ENCODE data around the gene ARL5B. TPM values are rescaled to one million over a fixed set of nuclear protein-coding genes. Genes with fewer than 3 reads are reported as not detected.

Gene ARL5B
- total RNA-seq, 2 donors from 2014 or later = 7.6 to 7.7 TPM

DNA sequence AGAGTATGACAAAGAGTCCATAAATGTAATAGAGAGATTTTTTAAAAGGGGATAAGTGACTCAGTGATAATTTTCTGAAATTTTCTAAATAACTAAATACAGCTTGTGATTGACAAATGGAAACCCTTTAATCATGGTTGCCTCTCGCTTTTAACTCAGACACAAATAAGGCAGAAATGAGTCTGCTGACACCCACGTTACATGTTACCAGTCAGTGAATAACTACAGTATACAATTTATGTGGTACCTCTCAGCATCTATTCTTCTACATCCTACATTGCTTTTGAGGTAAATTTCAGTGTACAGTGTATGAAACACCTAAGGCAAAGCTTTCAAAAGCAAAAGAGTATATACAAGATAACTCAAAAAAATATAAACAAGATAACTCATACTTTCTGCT, 12.1 kb upstream of the ARL5B start:
- DNase-seq (ENCODE audit: low spot score) (no peak), ATAC-seq (no peak)
- no peak overlapping the region for H3K27ac Mint-ChIP-seq
- no peak overlapping the region for H3K4me3 Mint-ChIP-seq
- no peaks in the 10 kb centered on the region for H3K9me3 Mint-ChIP-seq
- peaks cover 9% of the 10 kb centered on the region for H3K36me3 Mint-ChIP-seq
- H3K27me3 Mint-ChIP-seq = no peaks in the 10 kb centered on the region
- H3K4me1 Mint-ChIP-seq (ENCODE audit: low read depth in 2 of 2) = peaks cover 23 to 30% of the 10 kb centered on the region in 2 donors

DNA sequence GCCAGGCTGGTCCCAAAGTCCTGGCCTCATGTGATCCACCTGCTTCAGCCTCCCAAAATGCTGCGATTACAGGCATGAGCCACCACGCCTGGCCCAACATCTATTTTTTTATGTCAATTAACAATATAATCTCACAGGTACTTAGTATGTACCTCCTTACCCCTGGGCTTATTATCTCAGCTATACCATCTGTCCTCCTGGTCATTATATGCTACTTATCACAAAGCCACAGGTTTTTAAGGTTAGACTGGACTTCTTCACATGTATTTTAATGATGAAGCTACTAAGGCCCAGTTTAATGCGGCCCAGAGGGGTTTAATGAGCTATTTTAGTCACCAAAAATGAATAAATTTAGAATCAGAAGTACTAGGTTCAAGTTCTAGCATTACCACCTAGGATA, 11.3 kb upstream of the ARL5B start:
- DNase-seq (ENCODE audit: low spot score) (no peak), ATAC-seq (no peak)
- no peaks in the 10 kb centered on the region for H3K27me3 Mint-ChIP-seq
- peaks cover 9% of the 10 kb centered on the region for H3K36me3 Mint-ChIP-seq
- H3K4me1 Mint-ChIP-seq (ENCODE audit: low read depth in 2 of 2) = peaks cover 26 to 34% of the 10 kb centered on the region in 2 donors
- no peaks in the 10 kb centered on the region for H3K9me3 Mint-ChIP-seq
- H3K27ac Mint-ChIP-seq = no peak overlapping the region
- H3K4me3 Mint-ChIP-seq = no peak overlapping the region

DNA sequence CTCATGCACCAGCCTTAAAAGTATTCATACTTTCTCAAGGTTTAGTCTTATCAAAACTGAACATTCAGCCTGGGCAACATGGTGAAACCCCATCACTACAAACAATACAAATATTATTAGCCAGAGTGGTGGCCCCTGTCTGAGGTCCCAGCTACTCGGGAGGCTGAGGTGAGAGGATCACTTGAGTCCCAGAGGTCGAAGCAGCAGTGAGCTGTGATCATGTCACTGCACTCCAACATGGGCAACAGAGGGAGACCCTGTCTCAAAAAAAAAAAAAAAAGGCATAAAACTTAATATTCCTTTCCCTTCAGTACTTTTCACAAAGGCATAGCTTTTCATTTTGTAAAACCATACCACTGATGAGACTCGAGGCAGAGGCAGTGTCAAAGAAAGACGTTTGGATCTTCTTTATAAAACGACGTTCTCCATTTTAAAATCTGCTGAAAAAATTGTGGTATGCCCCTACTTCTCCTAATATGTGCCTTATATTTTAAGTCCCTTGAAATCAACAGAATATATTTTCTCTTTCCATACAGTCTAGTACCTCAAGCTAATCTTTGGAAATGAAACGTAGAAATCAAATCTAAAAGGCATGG, 9.8 kb upstream of the ARL5B start:
- Mint-ChIP-seq H3K27me3 (no peaks in the 10 kb centered on the region), H3K4me1 (ENCODE audit: low read depth in 2 of 2) (peaks cover 26 to 29% of the 10 kb centered on the region in 2 donors), H3K27ac (peak overlapping the region; percentile 96 to 99), H3K9me3 (no peaks in the 10 kb centered on the region), H3K4me3 (peak overlapping the region; percentile 98), H3K36me3 (peaks cover 5% of the 10 kb centered on the region)
- ATAC-seq (no peak), DNase-seq (ENCODE audit: low spot score) (no peak)

DNA sequence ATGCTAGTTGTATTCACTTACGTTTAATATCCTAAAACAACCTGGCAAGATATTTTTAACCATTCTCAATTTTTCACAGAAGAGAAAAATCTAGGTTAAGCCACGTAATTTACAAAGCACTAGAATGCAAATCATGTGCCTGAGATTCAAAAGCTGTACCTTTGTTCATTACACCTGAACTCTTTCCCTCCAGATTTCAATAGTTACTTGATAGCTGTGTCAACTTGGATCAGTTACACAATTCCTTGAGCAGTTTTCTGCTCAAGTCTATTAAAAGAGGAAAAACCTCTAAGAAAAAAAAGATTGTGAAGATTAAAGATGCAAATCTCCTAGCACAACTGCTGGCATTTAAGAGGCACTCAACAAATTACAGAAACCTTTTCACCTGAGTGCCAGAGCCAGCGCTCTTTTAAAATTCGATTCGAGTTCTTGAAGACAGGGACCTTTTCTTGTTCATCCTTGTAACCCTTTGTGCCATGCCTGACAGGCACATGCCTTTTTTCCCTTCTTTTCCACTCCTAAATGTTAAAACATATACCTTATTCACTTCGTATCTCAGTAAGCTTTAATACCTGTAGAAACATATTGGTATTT, 8.7 kb upstream of the ARL5B start:
- H3K27me3 Mint-ChIP-seq = no peaks in the 10 kb centered on the region
- H3K4me3 Mint-ChIP-seq = peak overlapping the region; percentile 98
- H3K27ac Mint-ChIP-seq = peak overlapping the region; percentile 96 to 99
- DNase-seq (ENCODE audit: low spot score) (no peak), ATAC-seq (no peak)
- H3K9me3 Mint-ChIP-seq = no peaks in the 10 kb centered on the region
- H3K4me1 Mint-ChIP-seq (ENCODE audit: low read depth in 2 of 2) = peaks cover 26 to 29% of the 10 kb centered on the region in 2 donors
- peaks cover 5% of the 10 kb centered on the region for H3K36me3 Mint-ChIP-seq

DNA sequence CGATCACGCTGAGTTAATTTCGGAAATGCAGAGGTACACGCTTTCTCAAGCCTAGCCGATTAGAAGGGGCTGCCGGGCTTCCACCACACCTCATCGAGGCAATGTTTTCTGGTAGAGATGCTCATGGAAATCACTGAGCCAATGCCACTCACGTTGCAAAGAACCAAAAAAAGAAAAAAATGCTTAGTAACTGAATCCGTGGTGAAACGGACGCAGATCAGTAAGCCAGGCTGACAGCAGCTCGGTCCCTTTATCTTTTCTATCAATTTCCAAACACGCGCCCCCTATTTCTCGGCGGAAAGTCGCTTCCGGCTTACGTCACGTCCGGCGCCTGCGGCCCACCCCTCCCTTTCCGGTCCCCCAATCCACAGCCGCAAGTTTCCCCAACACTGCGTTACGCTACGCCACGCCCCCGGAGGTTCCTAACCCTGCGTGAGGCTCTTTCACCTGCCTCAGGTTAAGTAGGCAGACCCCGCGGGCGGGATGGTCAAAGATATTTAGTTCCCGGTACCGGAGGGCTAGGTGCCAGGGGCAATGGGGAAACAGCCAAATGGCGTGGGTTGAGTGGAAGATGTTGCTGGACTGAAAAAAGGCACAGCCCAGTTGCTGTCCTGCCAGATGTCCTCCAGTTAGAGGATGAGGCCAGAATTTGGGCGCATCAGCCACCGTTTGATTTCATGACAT, 7.8 kb upstream of the ARL5B start, which contains the start of gene NSUN6:
Gene NSUN6, minus strand, starts transcription at position 264 of the 684 bp plus-strand sequence. CDS start 384 bp downstream, outside the sequence.
- Mint-ChIP-seq H3K36me3 (peaks cover 5% of the 10 kb centered on the region), H3K27ac (peak within 1 kb of the TSS; percentile 96 to 99), H3K4me1 (ENCODE audit: low read depth in 2 of 2) (peaks cover 26 to 29% of the 10 kb centered on the region in 2 donors), H3K27me3 (no peaks in the 10 kb centered on the region), H3K4me3 (peak within 1 kb of the TSS; percentile 98), H3K9me3 (no peaks in the 10 kb centered on the region)
- ATAC-seq = peak; percentile 98 to 99
- DNase-seq (ENCODE audit: low spot score) = peak; percentile 94

DNA sequence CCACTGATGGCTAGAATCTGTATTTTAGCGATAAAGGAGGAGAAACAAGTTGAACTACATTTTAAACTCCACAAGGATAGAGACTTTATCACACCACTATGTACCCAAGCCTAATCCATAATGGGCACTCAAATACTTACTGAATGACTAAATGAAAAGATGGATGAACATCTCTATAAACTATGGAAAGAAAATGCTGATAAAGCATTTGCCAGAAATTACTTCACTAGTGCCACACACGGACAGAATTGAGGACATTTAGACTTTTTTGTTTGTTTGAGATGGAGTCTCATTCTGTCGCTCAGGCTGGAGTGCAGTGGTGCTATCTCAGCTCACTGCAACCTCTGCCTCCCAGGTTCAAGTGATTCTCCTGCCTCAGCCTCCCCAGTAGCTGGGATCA, 6.1 kb upstream of the ARL5B start:
- no peaks in the 10 kb centered on the region for H3K27me3 Mint-ChIP-seq
- no peak for ATAC-seq
- peaks cover 28 to 29% of the 10 kb centered on the region in 2 donors for H3K4me1 Mint-ChIP-seq (ENCODE audit: low read depth in 2 of 2)
- DNase-seq (ENCODE audit: low spot score) = no peak
- no peaks in the 10 kb centered on the region for H3K9me3 Mint-ChIP-seq
- peaks cover 5% of the 10 kb centered on the region for H3K36me3 Mint-ChIP-seq
- H3K4me3 Mint-ChIP-seq = no peak overlapping the region
- peak overlapping the region; percentile 96 to 99 for H3K27ac Mint-ChIP-seq

DNA sequence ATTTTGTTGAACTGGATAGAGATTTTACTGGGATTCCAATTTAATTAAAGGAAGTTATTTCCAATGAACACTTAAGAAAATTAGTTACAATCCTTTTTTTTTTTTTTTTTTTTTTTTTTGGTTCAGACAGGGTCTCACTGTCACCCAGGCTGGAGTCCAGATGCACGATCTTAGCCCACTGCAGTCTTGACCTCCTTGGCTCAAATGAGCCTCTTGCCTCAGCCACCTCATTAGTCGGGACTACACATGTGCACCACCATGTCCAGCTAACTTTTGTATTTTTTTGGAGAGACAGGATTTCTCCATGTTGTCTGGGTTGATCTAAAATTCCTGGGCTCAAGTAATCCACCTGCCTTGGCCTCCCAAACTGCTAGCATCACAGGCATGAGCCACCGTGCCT, 2.5 kb upstream of the ARL5B start:
- Mint-ChIP-seq H3K4me1 (ENCODE audit: low read depth in 2 of 2) (peaks cover 33 to 35% of the 10 kb centered on the region in 2 donors), H3K27ac (no peak overlapping the region), H3K36me3 (peaks cover 5% of the 10 kb centered on the region), H3K27me3 (no peaks in the 10 kb centered on the region), H3K9me3 (no peaks in the 10 kb centered on the region), H3K4me3 (no peak overlapping the region)
- DNase-seq (ENCODE audit: low spot score) = no peak
- no peak for ATAC-seq

DNA sequence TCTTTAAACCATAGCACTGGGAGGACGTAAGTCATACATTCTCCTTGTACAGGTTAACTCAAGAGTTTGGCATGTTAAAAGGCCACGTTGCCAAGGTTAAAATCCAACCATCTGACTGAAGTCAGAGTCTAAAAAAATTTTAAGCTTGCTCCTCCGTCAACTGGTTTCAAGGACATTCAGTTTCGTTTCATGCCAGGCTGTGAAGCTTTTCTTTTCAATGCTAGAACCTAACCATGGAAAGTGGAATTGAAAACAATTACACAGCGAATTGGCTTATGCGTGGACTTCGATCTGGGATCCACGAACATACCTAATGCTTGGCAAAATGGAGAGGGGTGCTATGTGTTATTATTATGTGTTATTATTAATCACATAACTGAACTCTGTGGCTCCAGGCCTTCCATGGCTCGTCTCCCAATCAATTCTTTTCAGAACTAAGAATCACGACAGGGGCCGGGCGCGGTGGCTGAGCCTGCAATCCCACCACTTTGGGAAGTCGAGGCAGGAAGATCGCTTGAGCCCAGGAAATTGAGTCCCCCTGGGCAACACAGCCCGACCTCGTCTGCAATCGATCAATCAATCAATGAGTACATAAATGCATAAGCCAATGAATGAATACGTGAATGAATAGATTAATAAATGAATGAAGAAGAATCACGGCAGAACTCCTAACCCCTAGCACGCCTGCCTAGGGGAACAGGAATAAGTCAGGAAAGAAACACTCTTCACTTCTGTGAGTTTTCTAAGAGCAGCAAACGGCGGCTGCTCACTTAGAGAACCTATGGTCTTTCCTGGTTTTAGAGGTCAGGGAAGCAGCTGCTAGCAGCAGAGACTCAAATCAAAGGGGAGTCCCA, 733 bp upstream of the ARL5B start:
- Mint-ChIP-seq H3K9me3 (no peaks in the 10 kb centered on the region), H3K4me1 (ENCODE audit: low read depth in 2 of 2) (peaks cover 32% of the 10 kb centered on the region in 2 donors), H3K36me3 (peaks cover 5% of the 10 kb centered on the region), H3K27ac (peak overlapping the region; percentile 97 to 99), H3K27me3 (no peaks in the 10 kb centered on the region), H3K4me3 (peak overlapping the region; percentile 100)
- ATAC-seq (no peak), DNase-seq (ENCODE audit: low spot score) (no peak)

DNA sequence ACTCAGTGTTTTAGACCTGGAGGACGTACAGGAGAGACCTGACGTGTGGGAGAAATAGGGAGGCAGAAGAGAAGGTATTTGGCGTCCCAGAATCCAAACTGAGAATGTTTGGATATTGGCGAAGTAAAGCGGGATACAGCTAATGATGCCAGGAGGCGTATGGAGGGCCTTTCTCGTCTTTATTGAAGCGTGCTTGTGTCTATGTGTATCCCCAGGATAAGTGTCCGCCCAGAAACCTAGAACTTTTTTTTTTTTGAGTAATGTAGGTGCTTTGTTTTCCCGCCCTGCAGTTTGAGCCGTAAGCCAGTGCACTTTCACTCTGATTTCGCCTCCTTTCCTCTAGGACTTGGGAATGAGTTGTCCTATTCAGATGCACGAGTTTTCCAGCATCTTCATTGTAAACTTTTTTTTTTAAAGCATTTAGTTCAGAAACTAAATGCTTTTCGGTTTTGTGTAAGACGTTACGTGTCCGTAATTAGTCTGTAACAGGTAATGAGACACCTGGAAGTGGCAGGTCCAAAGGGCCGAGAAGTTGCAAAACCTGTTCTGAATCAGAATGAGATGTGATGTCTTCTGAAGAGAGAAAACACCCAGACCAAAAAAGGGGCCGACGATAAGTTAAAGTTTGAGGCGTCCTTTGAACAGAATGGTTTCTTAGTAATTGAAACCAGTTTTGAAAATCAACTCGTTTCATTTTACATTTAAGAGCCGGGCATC, 746 bp downstream of the ARL5B start:
- no peak for DNase-seq (ENCODE audit: low spot score)
- Mint-ChIP-seq H3K4me3 (peak overlapping the region; percentile 100), H3K36me3 (peaks cover 5% of the 10 kb centered on the region), H3K27ac (peak overlapping the region; percentile 97 to 99), H3K27me3 (no peaks in the 10 kb centered on the region), H3K9me3 (no peaks in the 10 kb centered on the region), H3K4me1 (ENCODE audit: low read depth in 2 of 2) (peaks cover 32 to 36% of the 10 kb centered on the region in 2 donors)
- peak in 1 of 2 donors; percentile 1 for ATAC-seq

DNA sequence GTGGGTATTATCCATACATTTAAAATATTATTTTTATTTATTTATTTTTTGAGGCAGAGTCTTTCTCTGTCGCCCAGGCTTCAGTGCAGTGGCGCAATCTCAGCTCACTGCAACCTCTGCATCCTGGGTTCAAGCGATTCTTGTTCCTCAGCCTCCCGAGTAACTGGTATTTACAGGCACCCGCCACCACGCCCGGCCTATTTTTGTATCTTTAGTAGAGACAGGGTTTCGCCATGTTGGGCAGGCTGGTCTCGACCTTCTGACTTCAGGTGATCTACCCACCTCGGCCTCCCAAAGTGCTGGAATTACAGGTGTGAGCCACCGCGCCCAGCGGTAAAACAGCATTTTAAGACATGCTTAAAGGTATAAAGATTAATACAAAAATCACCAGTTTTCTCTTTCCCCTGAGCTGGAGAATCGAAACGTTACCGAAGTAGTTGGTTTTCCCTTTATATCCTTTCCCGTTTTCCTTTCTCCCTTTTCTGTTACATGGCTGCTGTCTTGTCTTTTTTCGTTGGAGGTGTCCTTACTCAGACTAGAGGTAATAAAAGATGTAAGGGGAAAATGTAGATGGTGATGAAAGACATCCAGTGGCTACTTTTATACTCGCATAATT, 1.7 kb downstream of the ARL5B start:
- ATAC-seq (no peak), DNase-seq (ENCODE audit: low spot score) (no peak)
- Mint-ChIP-seq H3K27me3 (no peaks in the 10 kb centered on the region), H3K36me3 (peaks cover 5% of the 10 kb centered on the region), H3K9me3 (no peaks in the 10 kb centered on the region), H3K27ac (peak overlapping the region; percentile 97 to 99), H3K4me3 (peak overlapping the region; percentile 76), H3K4me1 (ENCODE audit: low read depth in 2 of 2) (peaks cover 39 to 41% of the 10 kb centered on the region in 2 donors)

DNA sequence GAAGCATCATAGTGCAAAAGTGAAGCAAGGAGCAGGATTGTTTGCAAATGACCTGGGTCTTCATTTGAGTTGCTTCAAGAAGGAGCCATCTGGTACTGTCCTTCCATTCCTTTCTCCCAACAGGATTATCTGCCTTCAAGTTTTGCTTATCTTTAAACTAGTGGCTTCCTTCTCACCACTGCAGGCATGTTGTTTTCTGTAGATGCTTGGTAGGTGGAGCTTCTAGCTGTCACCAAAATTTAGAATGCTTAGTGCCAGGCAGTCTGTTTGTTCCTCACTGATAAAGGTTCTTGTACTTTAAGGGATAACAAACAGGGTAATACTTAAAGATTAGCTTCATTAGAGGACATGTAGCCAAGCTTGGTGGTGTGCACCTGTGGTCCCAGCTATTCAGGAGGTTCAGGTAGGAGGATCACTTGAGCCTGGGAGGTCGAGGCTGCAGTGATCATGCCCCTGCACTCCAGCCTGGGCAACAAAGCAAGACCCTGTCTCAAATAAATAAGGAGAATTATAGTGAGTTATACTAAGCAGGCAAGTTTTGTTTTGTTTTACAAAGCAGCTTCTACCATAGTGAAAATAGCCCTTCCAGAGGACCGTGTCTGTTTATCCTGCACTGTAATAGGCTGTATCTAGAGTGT, 5.7 kb downstream of the ARL5B start:
- Mint-ChIP-seq H3K27me3 (no peaks in the 10 kb centered on the region), H3K9me3 (no peaks in the 10 kb centered on the region), H3K4me1 (ENCODE audit: low read depth in 2 of 2) (peaks cover 29 to 31% of the 10 kb centered on the region in 2 donors), H3K27ac (no peak overlapping the region), H3K36me3 (no peaks in the 10 kb centered on the region), H3K4me3 (no peak overlapping the region)
- DNase-seq (ENCODE audit: low spot score) (no peak), ATAC-seq (no peak)

DNA sequence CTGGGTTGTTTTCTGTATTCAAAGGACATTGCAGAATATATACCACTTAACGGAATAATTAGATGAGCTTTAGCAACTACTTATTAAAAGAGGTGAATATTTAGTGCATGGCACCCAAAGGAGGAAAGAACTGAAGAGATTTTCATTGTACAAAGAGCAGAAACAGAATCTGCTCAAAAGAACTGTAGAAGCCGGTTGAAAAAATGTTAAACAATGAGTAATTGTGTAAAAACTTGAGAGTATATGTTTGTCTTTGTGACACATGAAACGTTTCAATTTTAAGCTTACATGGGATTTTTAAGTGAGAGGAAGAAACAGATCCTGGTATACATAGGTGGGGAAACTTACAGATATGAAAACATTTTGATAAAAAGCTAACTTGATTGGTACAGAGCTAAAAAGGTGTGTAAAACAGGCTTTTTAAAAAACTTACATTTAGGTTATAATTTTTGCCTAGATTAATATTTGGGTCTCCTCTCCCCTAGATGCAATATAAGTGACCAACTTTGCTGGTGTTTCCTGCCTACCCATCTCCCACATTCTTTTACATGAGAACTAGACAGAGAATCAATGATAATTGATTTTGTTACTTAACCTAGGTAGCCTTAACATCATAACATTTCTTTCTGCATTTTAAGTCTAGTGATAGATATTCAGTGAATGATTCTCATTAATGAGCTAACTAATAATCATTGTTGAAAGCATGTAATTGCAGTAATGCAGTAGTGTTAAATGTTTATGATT, 6.8 kb downstream of the ARL5B start:
- peaks cover 22 to 25% of the 10 kb centered on the region in 2 donors for H3K4me1 Mint-ChIP-seq (ENCODE audit: low read depth in 2 of 2)
- H3K4me3 Mint-ChIP-seq = no peak overlapping the region
- no peak overlapping the region for H3K27ac Mint-ChIP-seq
- no peaks in the 10 kb centered on the region for H3K9me3 Mint-ChIP-seq
- ATAC-seq (no peak), DNase-seq (ENCODE audit: low spot score) (no peak)
- no peaks in the 10 kb centered on the region for H3K36me3 Mint-ChIP-seq
- H3K27me3 Mint-ChIP-seq = no peaks in the 10 kb centered on the region
